SK-N-SH treated with all-trans-retinoic acid at 6 μM for 48 hours (cell line): ENCODE measurements around the gene MIS18A.

Experiments used
- BACH2 ChIP-seq: fragments of 250-450 bp; sonication (Bioruptor Pico); IDR thresholded peaks from 2 replicates; pipeline ENCODE4 v1.9.0; 2021; ENCODE audit warnings: mild to moderate bottlenecking, borderline replicate concordance
- ZFP3 ChIP-seq: fragments of 250-450 bp; sonication (Bioruptor Pico); IDR thresholded peaks from 2 replicates; pipeline ENCODE4 v1.5.0; 2020; ENCODE audit warnings: mild to moderate bottlenecking, moderate library complexity
- TF ChIP-seq, protein P1 (sequence below): fragments of 250-450 bp; sonication (Bioruptor Pico); IDR thresholded peaks from 2 replicates; pipeline ENCODE4 v1.8.0; 2020; ENCODE audit warnings: mild to moderate bottlenecking, moderate library complexity, borderline replicate concordance

DNA sequence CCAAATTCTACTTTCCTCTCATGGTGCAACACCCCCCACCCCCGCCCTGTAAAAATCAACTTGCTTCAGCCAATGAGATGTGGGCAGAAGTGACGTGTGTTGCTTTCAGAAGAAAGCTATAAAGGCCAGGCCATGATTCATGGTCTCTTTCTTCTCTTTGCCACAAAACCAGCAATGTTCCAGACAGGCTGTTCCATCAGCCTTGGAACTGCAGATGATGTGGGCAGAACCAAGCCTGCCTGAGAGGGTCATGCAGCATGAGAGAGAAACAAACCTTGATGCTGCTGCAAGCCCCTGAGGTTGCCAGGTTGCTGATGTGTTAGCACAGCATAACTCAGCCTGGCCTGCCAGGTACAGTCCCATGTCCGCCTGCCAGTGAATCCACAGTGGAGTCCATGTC is 41.8 kb downstream of the MIS18A start:
- TF ChIP-seq, protein P1, sequence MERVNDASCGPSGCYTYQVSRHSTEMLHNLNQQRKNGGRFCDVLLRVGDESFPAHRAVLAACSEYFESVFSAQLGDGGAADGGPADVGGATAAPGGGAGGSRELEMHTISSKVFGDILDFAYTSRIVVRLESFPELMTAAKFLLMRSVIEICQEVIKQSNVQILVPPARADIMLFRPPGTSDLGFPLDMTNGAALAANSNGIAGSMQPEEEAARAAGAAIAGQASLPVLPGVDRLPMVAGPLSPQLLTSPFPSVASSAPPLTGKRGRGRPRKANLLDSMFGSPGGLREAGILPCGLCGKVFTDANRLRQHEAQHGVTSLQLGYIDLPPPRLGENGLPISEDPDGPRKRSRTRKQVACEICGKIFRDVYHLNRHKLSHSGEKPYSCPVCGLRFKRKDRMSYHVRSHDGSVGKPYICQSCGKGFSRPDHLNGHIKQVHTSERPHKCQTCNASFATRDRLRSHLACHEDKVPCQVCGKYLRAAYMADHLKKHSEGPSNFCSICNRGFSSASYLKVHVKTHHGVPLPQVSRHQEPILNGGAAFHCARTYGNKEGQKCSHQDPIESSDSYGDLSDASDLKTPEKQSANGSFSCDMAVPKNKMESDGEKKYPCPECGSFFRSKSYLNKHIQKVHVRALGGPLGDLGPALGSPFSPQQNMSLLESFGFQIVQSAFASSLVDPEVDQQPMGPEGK (CRISPR knock-in tag): no peak
- TF ChIP-seq BACH2 (CRISPR knock-in tag) (no peak), ZFP3 (CRISPR knock-in tag) (no peak)
